ENCODE measurements around the gene MFSD2B. TPM values are rescaled to one million over a fixed set of nuclear protein-coding genes. Genes with fewer than 3 reads are reported as not detected.

The MFSD2B gene
- total and polyA plus RNA-seq, 11 donors: 0.01 to 0.19 (median 0.09) TPM; not detected in 8

DNA sequence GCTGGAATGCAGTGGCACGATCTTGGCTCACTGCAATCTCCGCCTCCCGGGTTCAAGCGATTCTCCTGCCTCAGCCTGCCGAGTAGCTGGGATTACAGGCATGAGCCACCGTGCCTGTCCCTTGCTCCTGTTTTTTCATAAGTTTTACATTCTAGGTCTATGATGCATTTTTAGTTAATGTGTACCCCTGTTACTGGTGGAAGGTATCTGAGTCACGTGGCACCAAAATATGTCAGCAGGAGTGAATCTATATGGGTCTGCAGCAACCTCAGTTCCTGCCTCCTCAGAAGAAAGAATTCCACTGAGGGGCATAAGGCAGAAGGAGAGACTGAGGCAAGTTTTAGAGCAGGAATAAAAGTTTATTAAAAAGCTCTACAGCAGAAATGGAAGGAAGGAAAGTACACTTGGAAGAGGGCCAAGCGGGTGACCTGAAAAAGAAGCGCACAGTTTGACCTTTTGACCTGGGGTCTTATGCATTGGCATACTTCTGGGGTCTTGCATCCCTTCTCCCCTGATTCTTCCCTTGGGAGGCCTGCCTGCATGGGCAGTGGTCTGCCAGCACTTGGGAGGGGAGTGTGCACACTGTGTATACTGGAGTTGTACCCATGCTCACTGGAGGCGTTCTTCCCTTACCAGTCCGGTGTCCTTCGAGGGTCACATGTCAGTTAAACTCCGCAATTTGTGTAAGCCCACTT is 1.1 kb upstream of the MFSD2B start:
- intact Hi-C loops (cut with DNase I): no loop called here
- 75 to 83% (median 77%) methylated on average over 13 of the region's 13 CpGs for WGBS, 4 donors
- no peak overlapping the region for H3K27ac ChIP-seq
- H3K36me3 ChIP-seq: no peaks in the 10 kb centered on the region
- ATAC-seq: no peak
- no peak overlapping the region for H3K4me3 ChIP-seq
- no peaks in the 10 kb centered on the region for H3K9me3 ChIP-seq
- DNase-seq: no peak
- H3K4me1 ChIP-seq: peaks cover 0 to 15% (median 8%) of the 10 kb centered on the region in 12 donors
- H3K27me3 ChIP-seq: peaks cover 8 to 26% (median 20%) of the 10 kb centered on the region in 9 donors
- TF ChIP-seq CTCF (IDR thresholded peaks at IDR 0.05) (no peak), POLR2A (IDR thresholded peaks at IDR 0.05) (no peak)

GRCh38 chr2:24009367-24009679 is 562 bp upstream of the MFSD2B start:
- H3K27ac ChIP-seq: no peak overlapping the region
- no peak for ATAC-seq
- H3K36me3 ChIP-seq: no peaks in the 10 kb centered on the region
- 63 to 78% (median 72%) methylated on average over 9 of the region's 9 CpGs for WGBS, 4 donors
- TF ChIP-seq POLR2A (IDR thresholded peaks at IDR 0.05) (no peak), CTCF (IDR thresholded peaks at IDR 0.05) (no peak)
- H3K9me3 ChIP-seq: no peaks in the 10 kb centered on the region
- H3K27me3 ChIP-seq: peaks cover 8 to 26% (median 20%) of the 10 kb centered on the region in 9 donors
- H3K4me3 ChIP-seq: peak overlapping the region in 6 of 12 donors; percentile 33 to 54 (median 48)
- intact Hi-C loops (cut with DNase I): no loop called here
- H3K4me1 ChIP-seq: peaks cover 0 to 15% (median 8%) of the 10 kb centered on the region in 12 donors
- DNase-seq: no peak

DNA sequence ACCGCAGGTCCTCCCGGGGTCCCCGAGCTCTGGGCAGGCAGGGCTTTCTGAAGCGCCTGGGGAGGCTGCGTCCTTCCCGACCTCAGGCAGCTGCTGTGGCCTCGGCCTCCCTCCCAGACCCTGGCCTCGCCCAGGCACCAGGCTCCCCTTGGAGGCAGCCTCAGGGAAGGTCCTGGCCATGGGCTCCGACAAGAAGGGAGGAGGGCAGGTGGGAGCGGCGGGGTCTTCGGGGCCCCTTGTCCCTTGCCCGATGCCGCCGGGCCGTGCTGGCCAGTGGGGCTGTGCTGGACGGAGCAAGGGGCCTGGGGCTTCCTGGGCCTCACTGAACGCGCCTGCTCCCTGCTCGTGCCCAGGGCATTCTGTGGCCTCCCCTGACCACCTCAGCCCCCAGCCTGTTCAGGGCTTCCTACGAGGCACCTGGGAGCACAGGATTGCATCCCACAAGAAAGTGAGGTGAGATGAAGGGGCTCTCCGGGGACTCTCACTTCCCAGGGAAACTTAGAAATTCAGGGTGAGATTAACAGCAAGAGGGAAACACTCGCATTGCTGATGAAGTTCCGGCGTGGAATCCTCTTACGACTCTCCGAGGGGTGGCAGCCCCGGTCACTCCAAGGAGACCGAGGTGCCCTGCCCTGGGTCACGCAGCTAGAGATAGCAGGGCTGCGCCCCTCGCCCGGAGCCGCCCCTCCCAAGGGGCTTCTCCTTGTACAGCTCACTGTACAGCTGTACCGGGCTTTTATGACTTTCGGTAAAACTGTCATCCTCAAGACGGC is 778 bp downstream of the MFSD2B start:
- peak overlapping the region in 10 of 12 donors; percentile 33 to 54 (median 48) for H3K4me3 ChIP-seq
- intact Hi-C loops (cut with DNase I): no loop called here
- H3K27me3 ChIP-seq: peaks cover 8 to 26% (median 20%) of the 10 kb centered on the region in 9 donors
- TF ChIP-seq CTCF (IDR thresholded peaks at IDR 0.05): no peak
- no peak for TF ChIP-seq POLR2A (IDR thresholded peaks at IDR 0.05)
- no peaks in the 10 kb centered on the region for H3K9me3 ChIP-seq
- DNase-seq (no peak), ATAC-seq (peak in 2 of 4 donors; percentile 20 to 53)
- no peak overlapping the region for H3K27ac ChIP-seq
- peaks cover 0 to 15% (median 8%) of the 10 kb centered on the region in 12 donors for H3K4me1 ChIP-seq
- no peaks in the 10 kb centered on the region for H3K36me3 ChIP-seq
- WGBS, 4 donors: 50 to 81% (median 65%) methylated on average over 11 to 37 of the region's 37 CpGs

Measured in heart left ventricle (tissue), 16 donors.